ENCODE measurements around the gene BRD1.

GRCh38 chr22:49753961-49754695 is 73.5 kb downstream of the BRD1 start:
- TF ChIP-seq GATA2 (CRISPR knock-in tag; IDR thresholded peaks at IDR 0.05) (no peak), POLR2A (conservative IDR thresholded peaks at IDR 0.05) (no peak), C11orf30 (IDR thresholded peaks at IDR 0.05; ENCODE audit: low read depth) (no peak), FOXJ3 (CRISPR knock-in tag; IDR thresholded peaks at IDR 0.05) (no peak), ZNF766 (CRISPR knock-in tag; conservative IDR thresholded peaks at IDR 0.05) (no peak)

Measured in K562 (cell line).